SK-N-SH treated with all-trans-retinoic acid at 6 μM for 48 hours (cell line): ENCODE data around the gene COMT.

Source experiments
- ATAC-seq: fragments of 200-7000 bp; cut with Tn5 transposase; 3 replicates; pipeline ENCODE4 v1.9.1; 2020; ENCODE audit warnings: mild to moderate bottlenecking, moderate library complexity
- ARNTL ChIP-seq: fragments of 450-650 bp; formaldehyde crosslinking; IDR thresholded peaks from 2 replicates; pipeline ENCODE4 v1.5.0; 2020; ENCODE audit warnings: low read depth, mild to moderate bottlenecking, moderate library complexity, borderline replicate concordance
- BACH2 ChIP-seq: fragments of 250-450 bp; sonication (Bioruptor Pico); IDR thresholded peaks from 2 replicates; pipeline ENCODE4 v1.9.0; 2021; ENCODE audit warnings: mild to moderate bottlenecking, borderline replicate concordance
- CSDC2 ChIP-seq: fragments of 250-450 bp; sonication (Bioruptor Pico); IDR thresholded peaks from 2 replicates; pipeline ENCODE4 v1.5.0; 2020; ENCODE audit warnings: mild to moderate bottlenecking, moderate library complexity
- CSRNP3 ChIP-seq: fragments of 250-450 bp; sonication (Bioruptor Pico); IDR thresholded peaks from 2 replicates; pipeline ENCODE4 v1.5.1; 2021; ENCODE audit warnings: mild to moderate bottlenecking, moderate library complexity
- ESRRG ChIP-seq: fragments of 250-450 bp; sonication (Bioruptor Pico); IDR thresholded peaks from 2 replicates; pipeline ENCODE4 v1.6.1; 2021; ENCODE audit warnings: mild to moderate bottlenecking
- GLIS3 ChIP-seq: fragments of 250-450 bp; sonication (Bioruptor Pico); IDR thresholded peaks from 2 replicates; pipeline ENCODE4 v1.5.0; 2020; ENCODE audit warnings: mild to moderate bottlenecking, moderate library complexity
- ISL1 ChIP-seq: fragments of 250-450 bp; sonication (Bioruptor Pico); IDR thresholded peaks from 2 replicates; pipeline ENCODE4 v2.1.2; 2022; ENCODE audit warnings: mild to moderate bottlenecking, moderate library complexity
- OSR1 ChIP-seq: fragments of 250-450 bp; sonication (Bioruptor Pico); IDR thresholded peaks from 2 replicates; pipeline ENCODE4 v1.8.0; 2022; ENCODE audit warnings: moderate library complexity, mild to moderate bottlenecking, inconsistent platforms
- PATZ1 ChIP-seq: fragments of 250-450 bp; sonication (Bioruptor Pico); IDR thresholded peaks from 2 replicates; pipeline ENCODE4 v1.8.0; 2020; ENCODE audit warnings: mild to moderate bottlenecking, moderate library complexity, borderline replicate concordance
- RARB ChIP-seq: fragments of 250-450 bp; sonication (Bioruptor Pico); IDR thresholded peaks from 2 replicates; pipeline ENCODE4 v1.8.0; 2021; ENCODE audit warnings: mild to moderate bottlenecking, moderate library complexity
- SNAI2 ChIP-seq: fragments of 250-450 bp; sonication (Bioruptor Pico); IDR thresholded peaks from 2 replicates; pipeline ENCODE4 v1.5.0; 2020; ENCODE audit warnings: mild to moderate bottlenecking, moderate library complexity
- TCF4 ChIP-seq: fragments of 250-450 bp; sonication (Bioruptor Pico); IDR thresholded peaks from 2 replicates; pipeline ENCODE4 v1.8.0; 2021; ENCODE audit warnings: mild to moderate bottlenecking, moderate library complexity, borderline replicate concordance
- TOX ChIP-seq: fragments of 250-450 bp; sonication (Bioruptor Pico); IDR thresholded peaks from 2 replicates; pipeline ENCODE4 v1.8.0; 2021; ENCODE audit warnings: mild to moderate bottlenecking, moderate library complexity, borderline replicate concordance
- ZC3H10 ChIP-seq: fragments of 250-450 bp; sonication (Bioruptor Pico); IDR thresholded peaks from 2 replicates; pipeline ENCODE4 v1.5.1; 2021; ENCODE audit warnings: mild to moderate bottlenecking, moderate library complexity
- ZFP3 ChIP-seq: fragments of 250-450 bp; sonication (Bioruptor Pico); IDR thresholded peaks from 2 replicates; pipeline ENCODE4 v1.5.0; 2020; ENCODE audit warnings: mild to moderate bottlenecking, moderate library complexity
- ZFP30 ChIP-seq: fragments of 450-650 bp; formaldehyde crosslinking; IDR thresholded peaks from 2 replicates; pipeline ENCODE4 v1.5.0; 2022; ENCODE audit warnings: mild to moderate bottlenecking, moderate library complexity
- ZNF565 ChIP-seq: fragments of 450-650 bp; formaldehyde crosslinking; conservative IDR thresholded peaks from 2 replicates; pipeline ENCODE4 v1.5.0; 2020; ENCODE audit warnings: low read depth, mild to moderate bottlenecking, moderate library complexity
- ZNF70 ChIP-seq: fragments of 450-650 bp; formaldehyde crosslinking; IDR thresholded peaks from 2 replicates; pipeline ENCODE4 v1.5.0; 2020; ENCODE audit warnings: mild to moderate bottlenecking, moderate library complexity
- TF ChIP-seq, protein P1 (sequence below): fragments of 250-450 bp; sonication (Bioruptor Pico); IDR thresholded peaks from 2 replicates; pipeline ENCODE4 v1.8.0; 2021; ENCODE audit warnings: low read depth, mild to moderate bottlenecking, moderate library complexity, borderline replicate concordance
- TF ChIP-seq, protein P2 (sequence below): fragments of 250-450 bp; sonication (Bioruptor Pico); IDR thresholded peaks from 2 replicates; pipeline ENCODE4 v1.5.0; 2020; ENCODE audit warnings: mild to moderate bottlenecking, moderate library complexity

Gene COMT

DNA sequence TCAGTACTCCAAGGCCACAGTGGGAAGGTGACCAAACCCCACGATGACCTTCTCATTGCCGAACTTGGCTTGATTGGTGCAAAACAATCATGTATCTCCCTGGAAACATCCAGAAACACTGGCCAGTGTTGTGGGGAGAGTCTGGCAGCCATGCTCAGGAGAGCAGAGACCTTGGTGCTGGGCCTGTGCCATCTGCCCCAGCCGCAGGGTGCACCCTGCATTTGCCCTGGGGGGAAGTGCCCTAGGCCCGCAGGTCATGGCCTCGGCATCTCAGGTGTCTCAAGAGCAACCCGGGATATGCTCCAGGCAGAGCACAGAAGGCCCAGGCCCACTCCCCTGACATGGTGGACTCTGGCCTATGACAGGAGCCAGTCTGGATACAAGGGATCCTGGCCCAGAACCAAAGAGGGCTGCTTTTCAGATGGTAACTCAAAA, 51.4 kb downstream of the COMT start (continued):
- TF ChIP-seq, protein P1, sequence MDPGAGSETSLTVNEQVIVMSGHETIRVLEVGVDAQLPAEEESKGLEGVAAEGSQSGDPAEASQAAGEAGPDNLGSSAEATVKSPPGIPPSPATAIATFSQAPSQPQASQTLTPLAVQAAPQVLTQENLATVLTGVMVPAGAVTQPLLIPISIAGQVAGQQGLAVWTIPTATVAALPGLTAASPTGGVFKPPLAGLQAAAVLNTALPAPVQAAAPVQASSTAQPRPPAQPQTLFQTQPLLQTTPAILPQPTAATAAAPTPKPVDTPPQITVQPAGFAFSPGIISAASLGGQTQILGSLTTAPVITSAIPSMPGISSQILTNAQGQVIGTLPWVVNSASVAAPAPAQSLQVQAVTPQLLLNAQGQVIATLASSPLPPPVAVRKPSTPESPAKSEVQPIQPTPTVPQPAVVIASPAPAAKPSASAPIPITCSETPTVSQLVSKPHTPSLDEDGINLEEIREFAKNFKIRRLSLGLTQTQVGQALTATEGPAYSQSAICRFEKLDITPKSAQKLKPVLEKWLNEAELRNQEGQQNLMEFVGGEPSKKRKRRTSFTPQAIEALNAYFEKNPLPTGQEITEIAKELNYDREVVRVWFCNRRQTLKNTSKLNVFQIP = no peak
- TF ChIP-seq CSDC2 (no peak), TCF4 (no peak), ZFP30 (CRISPR knock-in tag) (no peak), ZC3H10 (CRISPR knock-in tag) (no peak), TOX (CRISPR knock-in tag) (no peak), GLIS3 (no peak)

DNA sequence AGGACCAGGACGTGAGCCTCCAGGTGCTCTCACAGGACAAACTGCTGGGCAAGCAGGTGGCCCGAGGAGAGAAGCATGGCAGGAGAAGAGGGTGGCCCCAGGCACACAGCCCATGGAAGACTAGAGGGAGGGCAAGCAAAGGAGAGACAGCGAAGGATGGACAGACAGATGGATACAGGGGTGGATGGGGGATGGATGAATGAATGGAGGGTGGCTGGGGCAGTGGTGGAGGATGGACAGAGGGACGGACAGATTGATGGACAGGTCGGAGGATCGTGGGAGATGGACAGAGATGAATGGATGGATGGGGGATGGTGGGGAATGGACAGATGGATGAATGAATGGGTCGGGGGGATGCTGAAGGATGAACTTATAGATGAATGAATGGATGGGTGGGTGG, 52.4 kb downstream of the COMT start:
- ATAC-seq = no peak

DNA sequence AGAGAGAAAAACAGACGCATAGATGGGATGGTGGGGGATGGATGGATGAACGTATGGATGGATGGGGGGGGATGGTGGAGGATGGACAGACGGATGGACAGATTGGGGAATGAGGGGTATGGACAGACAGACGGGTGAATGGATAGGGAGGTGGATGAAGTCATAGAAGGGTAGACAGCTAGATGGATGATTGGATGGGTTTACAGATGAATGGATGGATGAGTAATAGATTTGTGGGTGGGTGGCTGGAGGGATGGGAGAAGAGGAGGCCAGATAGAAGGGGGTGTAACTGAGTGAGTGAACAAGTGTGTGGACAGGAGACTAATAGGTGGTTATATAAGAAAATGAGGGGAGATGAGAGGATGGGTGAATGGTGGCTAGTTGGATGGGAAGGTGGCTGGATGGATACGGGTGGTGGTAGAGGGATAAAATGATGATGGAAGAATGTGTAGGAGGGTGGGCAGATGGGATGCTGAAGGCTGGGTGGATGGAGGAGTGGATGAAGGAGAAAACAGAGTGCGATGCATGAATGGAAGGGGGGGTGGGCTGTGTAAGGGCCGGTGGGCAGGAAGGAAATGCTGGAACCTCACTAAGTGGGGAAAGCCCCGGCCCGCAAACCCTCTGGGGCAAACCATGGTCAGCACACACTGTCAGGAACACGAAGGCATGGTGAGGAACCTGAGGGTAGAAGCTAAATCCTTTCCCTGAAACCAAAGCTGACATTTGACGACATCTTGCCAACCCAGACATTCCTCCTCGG, 53.5 kb downstream of the COMT start:
- ATAC-seq = no peak
- TF ChIP-seq SNAI2 = no peak
- no peak for TF ChIP-seq ISL1 (CRISPR knock-in tag)
- TF ChIP-seq TOX (CRISPR knock-in tag) = no peak
- TF ChIP-seq ZNF565 (CRISPR knock-in tag) = no peak
- TF ChIP-seq, protein P2, sequence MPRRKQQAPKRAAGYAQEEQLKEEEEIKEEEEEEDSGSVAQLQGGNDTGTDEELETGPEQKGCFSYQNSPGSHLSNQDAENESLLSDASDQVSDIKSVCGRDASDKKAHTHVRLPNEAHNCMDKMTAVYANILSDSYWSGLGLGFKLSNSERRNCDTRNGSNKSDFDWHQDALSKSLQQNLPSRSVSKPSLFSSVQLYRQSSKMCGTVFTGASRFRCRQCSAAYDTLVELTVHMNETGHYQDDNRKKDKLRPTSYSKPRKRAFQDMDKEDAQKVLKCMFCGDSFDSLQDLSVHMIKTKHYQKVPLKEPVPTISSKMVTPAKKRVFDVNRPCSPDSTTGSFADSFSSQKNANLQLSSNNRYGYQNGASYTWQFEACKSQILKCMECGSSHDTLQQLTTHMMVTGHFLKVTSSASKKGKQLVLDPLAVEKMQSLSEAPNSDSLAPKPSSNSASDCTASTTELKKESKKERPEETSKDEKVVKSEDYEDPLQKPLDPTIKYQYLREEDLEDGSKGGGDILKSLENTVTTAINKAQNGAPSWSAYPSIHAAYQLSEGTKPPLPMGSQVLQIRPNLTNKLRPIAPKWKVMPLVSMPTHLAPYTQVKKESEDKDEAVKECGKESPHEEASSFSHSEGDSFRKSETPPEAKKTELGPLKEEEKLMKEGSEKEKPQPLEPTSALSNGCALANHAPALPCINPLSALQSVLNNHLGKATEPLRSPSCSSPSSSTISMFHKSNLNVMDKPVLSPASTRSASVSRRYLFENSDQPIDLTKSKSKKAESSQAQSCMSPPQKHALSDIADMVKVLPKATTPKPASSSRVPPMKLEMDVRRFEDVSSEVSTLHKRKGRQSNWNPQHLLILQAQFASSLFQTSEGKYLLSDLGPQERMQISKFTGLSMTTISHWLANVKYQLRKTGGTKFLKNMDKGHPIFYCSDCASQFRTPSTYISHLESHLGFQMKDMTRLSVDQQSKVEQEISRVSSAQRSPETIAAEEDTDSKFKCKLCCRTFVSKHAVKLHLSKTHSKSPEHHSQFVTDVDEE (CRISPR knock-in tag) = no peak
- TF ChIP-seq ZNF70 (CRISPR knock-in tag) = no peak
- TF ChIP-seq ZFP3 (CRISPR knock-in tag) = no peak
- TF ChIP-seq, protein P1 = no peak

More for the DNA sequence above, 52.4 kb downstream of the COMT start:
- TF ChIP-seq PATZ1 (CRISPR knock-in tag) (no peak), SNAI2 (no peak), ZFP3 (CRISPR knock-in tag) (no peak), ZNF565 (CRISPR knock-in tag) (no peak), RARB (CRISPR knock-in tag) (no peak), ISL1 (CRISPR knock-in tag) (no peak), TOX (CRISPR knock-in tag) (no peak), ESRRG (no peak), ZFP30 (CRISPR knock-in tag) (no peak), GLIS3 (no peak), ZC3H10 (CRISPR knock-in tag) (no peak), TCF4 (no peak), OSR1 (no peak), ARNTL (CRISPR knock-in tag) (no peak), BACH2 (CRISPR knock-in tag) (no peak), CSRNP3 (CRISPR knock-in tag) (no peak)
- TF ChIP-seq, protein P2 (CRISPR knock-in tag) = no peak
